ENCODE measurements around the gene SNX32. TPM values are rescaled to one million over a fixed set of nuclear protein-coding genes. Genes with fewer than 3 reads are reported as not detected.

SNX32 gene
- total and polyA plus RNA-seq, 9 of the 15 experiments (the other 6 are each of a cell fraction or from before 2014, with no cell fraction given), result 0.03 TPM; not detected in 7

GRCh38 chr11:65899356-65900124 lies 65.8 kb downstream of the SNX32 start (continued):
- TF ChIP-seq USF1 (CRISPR knock-in tag; IDR thresholded peaks at IDR 0.05) (peak; percentile 76), ZNF717 (CRISPR knock-in tag; IDR thresholded peaks at IDR 0.05) (no peak), ZBTB49 (CRISPR knock-in tag; IDR thresholded peaks at IDR 0.05; ENCODE audit: borderline replicate concordance) (no peak), SOX6 (IDR thresholded peaks at IDR 0.05) (no peak; the same call in 1 of the 2 replicates), SNAPC5 (CRISPR knock-in tag; IDR thresholded peaks at IDR 0.05) (no peak), ZNF76 (CRISPR knock-in tag; IDR thresholded peaks at IDR 0.05; ENCODE audit: borderline replicate concordance) (no peak), PHTF2 (CRISPR knock-in tag; IDR thresholded peaks at IDR 0.05) (no peak), ZFP1 (CRISPR knock-in tag; IDR thresholded peaks at IDR 0.05) (no peak), DNMT1 (IDR thresholded peaks at IDR 0.05) (no peak), NR2F6 (CRISPR knock-in tag; IDR thresholded peaks at IDR 0.05) (no peak), MCM5 (IDR thresholded peaks at IDR 0.05; ENCODE audit: low read depth) (no peak), ZBTB7A (IDR thresholded peaks at IDR 0.05; ENCODE audit: borderline replicate concordance, control insufficient read depth, low read depth, low read length) (peak; percentile 96), ZNF239 (CRISPR knock-in tag; IDR thresholded peaks at IDR 0.05) (no peak), SP1 (CRISPR knock-in tag; IDR thresholded peaks at IDR 0.05) (peak; percentile 74), VEZF1 (CRISPR knock-in tag; IDR thresholded peaks at IDR 0.05) (peak; percentile 74), THAP12 (CRISPR knock-in tag; IDR thresholded peaks at IDR 0.05) (no peak), ZNF592 (IDR thresholded peaks at IDR 0.05) (peak; percentile 95)
